Hematopoietic multipotent progenitor cell treated with erythropoietin and hydrocortisone succinate and interleukin-3 and kit ligand, for 17 days (in vitro differentiated cells): Measurements from ENCODE around the gene ADD3.

Experiments used
- DNase-seq: peaks from one replicate; pipeline ENCODE4 v3.0.0-alpha.2; 2015; ENCODE audit warnings: low spot score

The ADD3 gene, protein sequence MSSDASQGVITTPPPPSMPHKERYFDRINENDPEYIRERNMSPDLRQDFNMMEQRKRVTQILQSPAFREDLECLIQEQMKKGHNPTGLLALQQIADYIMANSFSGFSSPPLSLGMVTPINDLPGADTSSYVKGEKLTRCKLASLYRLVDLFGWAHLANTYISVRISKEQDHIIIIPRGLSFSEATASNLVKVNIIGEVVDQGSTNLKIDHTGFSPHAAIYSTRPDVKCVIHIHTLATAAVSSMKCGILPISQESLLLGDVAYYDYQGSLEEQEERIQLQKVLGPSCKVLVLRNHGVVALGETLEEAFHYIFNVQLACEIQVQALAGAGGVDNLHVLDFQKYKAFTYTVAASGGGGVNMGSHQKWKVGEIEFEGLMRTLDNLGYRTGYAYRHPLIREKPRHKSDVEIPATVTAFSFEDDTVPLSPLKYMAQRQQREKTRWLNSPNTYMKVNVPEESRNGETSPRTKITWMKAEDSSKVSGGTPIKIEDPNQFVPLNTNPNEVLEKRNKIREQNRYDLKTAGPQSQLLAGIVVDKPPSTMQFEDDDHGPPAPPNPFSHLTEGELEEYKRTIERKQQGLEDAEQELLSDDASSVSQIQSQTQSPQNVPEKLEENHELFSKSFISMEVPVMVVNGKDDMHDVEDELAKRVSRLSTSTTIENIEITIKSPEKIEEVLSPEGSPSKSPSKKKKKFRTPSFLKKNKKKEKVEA

DNA sequence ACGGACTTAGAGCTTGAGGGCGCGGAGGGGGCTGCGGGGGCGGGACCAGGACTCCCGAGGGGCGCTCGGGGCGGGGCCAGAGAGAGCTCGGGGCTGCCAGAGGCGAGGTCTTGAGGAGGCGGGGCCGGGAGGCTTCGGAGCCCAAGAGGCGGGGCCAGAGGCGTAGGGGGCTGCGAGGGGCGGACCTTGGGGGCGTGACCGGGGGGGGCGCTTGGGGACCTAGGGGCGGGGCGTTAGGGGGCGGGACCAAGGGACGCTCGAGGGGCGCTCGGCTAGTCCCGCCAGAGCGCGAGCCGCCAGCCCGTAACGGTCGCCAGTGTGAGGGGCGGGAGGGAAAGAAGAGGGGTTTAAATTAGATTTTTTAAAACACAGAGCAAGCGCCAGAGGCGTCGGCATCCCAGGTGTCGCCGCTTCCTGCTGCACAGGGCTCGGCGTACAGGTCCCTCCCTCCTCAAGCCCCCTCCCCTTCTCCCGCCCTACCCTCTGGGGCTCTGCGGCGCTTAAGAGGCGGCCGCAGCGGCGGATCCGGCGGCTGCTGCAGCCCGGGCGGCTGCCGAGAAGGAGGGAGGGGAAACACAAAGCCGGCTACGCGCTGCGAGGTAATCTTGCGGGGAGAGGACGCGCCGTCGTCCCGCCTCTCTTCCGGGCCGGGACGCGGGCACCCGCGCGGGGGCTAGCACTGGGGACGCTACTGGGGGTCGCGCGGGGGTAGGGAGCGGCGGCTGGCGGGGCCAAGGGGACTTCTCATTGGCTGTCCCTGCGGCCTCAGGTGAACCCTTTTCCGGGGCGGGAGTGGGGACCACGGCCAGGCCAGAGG, at the start of gene ADD3:
Gene ADD3 (plus strand): TSS at position 284 of the 817 bp plus-strand sequence. CDS start 92,670 bp downstream, outside the sequence.
- DNase-seq = peak; percentile 81

DNA sequence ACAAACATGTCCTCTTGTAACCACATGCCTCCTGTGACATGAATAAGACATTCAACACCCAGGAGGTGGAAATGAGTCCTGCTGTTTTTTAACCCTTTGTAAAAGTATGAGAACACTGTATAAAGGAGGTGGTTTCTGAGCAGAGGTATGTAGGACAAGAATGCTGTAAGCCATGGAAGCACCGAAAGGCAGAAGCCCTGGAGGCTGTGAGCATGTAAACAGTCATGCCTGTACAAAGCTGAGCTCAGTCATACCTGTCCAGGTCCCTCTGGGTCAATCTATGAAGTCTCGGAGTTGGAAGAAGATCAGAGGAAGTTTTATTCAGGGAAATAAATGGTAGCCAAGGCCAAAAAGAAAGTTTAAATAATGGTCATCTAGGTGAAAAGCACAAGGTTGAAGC, 49.7 kb upstream of the ADD3 start:
- no peak for DNase-seq

DNA sequence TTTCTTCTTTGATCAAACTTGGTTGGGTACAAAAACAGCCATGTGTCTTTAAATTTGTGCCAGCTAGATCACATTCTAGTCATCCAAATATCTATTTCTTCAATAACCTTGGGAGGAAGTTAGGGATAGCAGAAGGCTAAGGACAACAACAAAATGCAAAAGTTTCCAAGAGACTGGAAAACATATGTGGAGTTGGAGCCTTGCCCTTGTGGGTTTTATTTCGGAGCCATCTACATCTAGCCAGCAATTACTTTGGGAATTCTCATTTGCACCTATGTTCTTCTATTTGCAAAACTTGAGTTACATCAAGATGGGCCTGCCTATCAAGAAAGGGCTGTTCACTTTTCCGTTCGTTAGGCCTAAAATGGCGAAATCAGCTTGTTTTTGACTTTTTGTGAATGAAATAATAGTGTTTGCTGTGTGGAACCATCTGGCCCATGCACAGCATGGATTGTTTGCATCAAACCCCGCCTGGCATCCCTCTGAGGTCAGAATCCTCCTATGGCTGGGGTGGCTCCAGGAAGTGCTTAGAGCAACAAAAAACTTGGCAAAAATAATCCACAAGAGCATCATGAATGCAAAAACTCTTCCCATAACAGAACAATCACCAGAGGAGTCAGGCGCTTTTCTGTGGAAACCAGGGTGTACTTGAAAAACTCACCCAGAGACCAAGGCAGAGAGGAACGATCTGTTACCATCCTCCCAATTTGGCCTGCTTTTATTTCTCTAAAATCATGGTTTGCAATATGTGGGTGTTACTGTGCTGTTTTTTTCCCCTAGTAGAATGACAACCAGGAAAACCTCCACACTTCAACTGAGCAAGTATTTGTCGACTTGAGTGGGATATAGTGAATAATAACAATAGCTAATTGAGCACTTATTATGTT, 48.3 kb upstream of the ADD3 start:
- no peak for DNase-seq

DNA sequence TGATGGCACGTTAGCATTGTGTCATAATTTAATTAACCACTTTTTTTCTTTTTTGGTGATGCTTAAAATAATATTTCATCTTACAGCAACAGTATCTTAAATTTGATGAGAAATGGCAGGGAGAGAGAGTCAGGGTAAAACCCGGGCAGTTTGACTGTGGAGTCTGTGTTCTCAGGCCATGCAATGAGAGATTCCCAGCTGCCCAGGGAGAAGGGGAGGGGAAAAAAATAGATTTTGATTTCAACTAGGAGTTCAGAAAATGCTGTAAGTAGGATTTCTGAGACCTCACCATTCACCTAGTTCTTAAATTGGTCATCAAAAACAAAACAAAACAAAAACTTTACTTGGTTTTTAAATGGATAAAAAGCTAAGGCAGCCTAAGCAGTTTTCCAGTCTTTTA, 47.1 kb upstream of the ADD3 start:
- DNase-seq = no peak

DNA sequence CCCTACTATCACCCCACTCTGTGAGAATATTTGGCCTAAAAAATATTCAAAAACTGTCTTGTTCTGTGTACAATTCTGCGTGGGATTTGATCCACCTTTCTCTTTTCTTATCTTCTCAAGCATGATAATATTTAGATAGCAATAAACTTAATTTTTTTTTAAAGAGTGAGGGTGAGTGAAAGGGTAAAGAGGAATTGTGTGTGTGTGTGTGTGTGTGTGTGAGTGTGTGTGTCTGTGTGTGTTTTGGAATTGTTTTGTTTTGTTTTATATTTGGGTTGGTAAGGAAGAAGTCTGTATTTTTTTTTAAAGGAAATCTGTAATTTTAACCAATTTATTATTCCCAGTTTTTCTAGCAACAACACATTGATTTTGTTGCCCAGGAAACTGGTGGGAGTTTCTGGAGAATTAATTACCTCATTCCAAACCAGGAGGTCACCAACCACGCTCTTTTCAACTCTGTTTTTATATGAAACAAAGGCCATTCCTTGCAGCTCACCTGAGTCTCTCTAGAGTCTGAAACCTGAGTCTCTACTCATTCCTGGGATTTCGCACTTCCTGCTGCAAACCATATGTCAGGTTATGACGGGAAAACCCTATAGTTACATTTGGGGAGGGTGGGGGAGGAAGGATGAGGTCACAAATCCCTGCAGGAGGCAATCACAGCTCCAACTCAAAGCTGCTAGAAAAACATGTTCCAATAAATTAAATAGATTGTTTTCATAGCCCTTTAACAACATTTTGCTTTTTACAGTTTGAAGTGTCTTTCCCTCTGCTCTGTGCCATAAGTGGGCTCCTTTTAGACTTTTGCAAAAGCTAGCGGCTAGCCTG, 46.4 kb upstream of the ADD3 start:
- no peak for DNase-seq

DNA sequence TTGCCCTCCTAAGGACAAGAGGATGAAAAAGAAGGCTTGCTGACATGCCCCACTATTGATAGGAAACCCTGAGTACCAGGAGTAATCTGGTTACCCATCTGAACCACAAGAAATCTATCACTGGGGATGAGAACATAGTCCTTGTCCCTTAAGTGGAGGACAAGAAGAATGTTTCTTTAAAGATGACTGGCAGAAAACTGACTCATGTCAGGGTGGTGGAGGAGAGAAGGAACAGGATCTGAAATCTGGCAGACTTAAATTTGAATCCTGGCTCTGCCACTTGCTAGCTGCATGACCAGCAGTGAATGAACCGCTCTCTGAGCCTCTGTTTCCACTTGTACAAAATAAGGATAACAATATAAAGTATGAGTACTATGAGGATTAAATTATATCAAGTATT, 45.5 kb upstream of the ADD3 start:
- DNase-seq = no peak

DNA sequence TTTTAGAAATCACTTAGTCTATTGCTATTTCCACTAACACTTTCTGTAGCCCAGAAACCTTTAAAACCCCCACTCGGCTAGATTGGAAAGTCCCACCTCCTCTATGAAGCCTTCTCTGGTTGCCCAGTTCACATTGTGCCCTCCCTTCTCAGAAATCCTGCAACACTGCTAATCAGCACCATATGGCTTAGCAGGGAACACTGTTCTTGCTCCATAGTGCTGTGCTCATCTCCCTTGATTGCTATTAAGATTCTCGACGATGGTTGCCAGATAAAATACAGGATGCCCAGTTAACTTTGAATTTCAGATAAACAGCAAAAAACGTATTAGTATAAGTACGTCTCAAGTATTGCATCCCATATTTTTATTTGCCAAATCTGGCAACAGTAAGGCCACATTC, 44.3 kb upstream of the ADD3 start:
- no peak for DNase-seq

DNA sequence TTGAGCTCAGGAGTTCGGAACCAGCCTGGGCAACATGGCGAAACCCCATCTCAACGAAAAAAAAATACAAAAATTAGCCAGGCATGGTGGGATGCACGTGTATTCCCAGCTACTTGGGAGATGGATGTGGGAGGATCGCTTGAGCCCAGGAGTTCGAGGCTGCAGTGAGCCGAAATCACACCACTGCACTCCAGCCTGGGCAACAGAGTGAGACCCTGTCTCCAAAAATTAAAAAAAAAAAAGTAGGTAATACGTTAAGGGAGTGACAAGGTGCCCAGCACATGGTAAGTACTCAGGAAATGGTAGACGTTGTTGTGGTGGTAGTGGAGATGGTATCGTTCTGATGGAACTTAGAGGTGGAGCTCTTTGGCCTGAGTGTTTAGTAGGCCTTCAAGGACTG, 43.5 kb upstream of the ADD3 start:
- no peak for DNase-seq

DNA sequence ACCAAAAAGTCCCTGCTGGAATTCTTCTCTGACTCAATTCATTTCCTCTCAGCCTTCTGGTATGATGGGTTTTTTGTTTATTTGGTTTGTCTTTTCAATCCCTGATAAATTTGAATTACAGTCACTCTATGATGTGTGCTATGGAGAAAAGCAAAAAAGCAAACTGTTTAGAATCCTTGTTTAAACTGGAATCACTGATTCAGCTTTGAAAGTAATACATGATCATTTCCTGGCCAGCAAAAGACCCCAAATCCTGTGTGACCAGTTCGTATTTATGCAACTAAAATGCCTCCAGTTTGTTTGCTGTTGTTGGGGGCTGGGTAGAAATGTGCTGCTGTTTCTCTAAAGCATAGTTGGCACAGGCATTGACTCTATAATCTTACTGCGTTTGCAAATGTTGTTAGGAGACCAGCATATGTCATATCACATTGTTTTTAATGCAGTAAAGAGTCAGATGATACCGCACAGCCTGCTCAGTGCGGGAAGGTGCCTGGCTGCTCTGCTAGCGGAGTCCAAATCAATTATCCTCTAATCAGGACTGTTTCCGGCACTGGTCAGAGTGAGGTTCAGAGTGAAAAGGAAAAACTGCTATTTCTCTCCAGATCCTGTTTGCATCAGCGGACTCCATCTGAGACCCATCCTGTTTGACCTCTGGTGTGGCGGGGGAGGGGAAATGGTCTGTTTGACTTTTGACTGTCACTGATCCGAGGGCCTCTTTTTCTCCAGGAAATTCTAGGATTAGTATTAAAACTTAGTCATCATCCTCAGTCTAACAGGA, 40.6 kb upstream of the ADD3 start:
- no peak for DNase-seq

DNA sequence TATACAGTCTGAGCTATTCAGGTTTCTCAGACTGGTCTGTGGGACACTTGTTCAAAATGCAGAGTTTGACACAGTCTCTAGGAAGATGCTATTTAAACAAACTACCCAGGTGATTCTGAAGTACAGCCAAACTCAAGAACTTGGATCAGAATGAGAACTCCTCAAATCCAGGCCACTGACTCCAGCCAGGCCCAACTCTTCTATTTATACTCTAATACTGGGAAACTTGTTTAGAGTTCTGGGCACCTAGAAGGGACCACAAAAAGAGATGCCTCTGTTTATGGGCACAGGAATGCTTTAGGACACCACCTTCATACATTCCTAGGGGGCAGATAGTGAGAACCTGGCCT, 40.1 kb upstream of the ADD3 start:
- no peak for DNase-seq

DNA sequence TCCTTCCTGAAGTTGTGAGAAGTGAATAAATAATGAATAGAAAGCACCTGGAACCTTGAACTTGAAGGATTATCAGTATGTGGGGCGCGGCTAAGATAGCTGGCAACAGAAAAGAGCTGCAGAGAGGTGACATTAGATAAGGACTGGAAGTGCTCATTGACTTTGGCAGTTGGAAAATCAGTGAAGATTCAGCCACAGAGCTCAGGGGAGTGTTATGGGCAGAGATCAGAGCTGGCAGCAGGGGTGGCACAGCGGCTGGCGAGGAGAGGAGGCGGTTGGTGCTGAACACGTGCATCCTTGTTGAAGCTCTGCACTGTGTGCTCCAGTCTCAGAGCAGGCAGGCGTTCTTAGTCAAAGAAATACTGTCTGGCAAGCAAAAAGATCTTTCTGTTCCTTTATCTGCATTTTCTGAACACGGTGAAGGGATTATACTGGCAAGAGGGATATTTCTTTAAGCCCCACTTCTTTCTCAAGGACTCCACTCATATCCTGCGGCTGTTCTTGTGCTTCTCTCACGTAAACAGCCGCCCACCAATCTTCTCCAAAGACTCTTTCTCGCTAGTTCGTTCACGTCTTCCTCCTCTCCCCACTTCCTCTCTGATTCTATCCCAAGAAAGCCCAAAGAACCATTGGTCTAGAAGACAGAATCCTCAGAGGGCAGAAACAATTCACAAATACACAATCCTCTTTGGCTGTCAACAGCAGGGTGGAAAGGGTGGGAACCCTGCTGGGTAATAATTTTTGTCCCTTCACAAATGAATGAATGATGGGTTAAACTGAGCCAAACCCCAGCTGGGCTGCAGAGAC, 38.6 kb upstream of the ADD3 start:
- no peak for DNase-seq

DNA sequence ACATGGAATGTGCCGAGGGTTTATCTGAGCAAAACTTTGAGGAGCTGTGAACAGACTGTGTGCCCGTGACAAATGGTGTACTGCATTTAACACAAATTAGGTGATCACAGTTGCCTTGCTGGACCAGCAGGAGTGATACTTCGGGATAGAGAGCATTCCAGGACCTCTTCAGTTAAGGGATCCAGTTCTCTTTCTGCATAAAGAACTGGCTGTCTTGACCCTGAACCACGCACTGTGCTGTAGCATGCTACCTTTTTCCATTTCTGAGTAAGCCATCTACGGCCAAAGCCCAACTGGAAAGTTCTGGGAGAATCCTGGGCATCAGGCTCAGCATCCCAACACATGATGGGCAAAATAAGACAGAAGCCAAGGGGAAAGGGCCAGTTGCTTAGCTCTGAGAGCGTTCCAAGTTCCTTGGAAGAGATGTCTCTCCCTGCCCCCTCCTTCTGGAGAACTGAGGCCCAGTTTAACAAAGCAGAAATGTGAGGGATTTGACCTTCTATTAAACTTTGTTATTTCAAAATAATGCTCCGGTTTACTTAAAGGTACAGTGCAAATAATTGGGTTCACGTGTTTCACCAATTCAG, 37.9 kb upstream of the ADD3 start:
- no peak for DNase-seq

DNA sequence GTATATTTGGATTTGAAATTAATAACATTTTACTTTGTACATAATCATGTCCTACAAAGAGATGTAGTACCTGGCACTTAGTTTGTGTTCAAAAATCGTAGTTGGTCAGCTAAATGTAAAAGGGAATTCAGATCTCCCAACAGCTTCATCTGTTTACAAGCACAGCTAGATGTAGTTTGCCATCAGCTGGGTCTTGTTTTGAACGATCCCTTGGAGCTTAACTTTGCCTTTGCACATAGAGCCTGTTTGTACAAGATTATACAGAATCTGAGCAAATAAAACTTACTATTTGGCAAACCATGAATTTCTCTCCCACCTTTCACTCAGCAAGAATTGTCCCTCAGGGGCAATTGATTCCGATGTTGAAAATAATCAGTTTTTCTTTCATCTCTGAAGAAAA, 36.1 kb upstream of the ADD3 start:
- DNase-seq = no peak

DNA sequence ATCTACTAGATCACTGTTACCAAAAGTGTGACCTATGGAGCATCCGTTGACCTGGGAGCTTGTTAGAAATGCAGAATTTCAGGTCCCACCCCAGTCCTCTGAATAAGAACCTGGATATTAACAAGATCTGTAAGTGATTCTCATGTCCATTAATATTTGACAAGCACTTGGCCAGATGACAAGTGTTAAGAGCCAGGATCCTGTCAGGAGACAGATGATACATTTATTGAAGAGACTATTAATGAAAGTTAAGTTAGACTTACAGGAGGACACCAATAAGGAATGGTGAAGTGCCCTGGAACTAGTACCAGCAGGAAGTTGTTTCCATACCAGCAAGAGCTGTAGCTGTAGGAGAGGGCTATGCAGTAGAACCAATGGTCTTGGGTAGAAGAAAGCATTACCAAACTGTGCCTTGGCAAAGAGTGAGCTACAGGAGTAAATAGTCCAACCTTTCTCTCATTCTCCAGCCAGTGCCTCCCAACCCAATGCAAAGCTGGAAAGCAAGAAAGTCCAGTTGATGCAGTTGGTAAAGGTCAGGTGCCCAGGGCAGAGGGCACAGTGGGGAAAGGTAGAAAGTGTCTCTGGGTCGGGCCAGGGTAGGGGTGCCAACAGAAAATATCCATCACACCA, 35.3 kb upstream of the ADD3 start:
- DNase-seq = no peak

DNA sequence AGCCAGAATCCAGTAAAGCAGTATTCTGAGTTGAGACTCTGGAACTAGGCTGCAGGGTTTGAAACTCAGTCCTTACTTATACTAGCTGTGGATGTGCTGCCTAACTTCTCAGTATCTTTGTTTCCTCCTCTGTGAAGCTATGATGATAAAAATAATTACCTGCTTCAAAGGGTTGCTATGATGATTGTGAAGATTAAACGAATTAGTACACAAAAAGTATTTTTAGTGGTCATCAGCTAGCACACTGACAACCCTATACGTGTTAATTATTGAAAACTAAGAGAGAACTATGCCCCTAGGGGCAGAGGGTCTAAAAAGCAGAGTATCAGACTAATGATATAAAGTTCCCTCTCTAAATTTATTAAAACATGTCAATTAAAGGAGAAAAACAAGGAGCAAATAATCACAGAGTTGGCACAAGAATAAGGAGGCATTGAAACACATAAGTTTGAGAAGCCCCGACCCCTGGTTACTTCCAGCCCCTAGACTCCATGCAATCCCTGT, 34.4 kb upstream of the ADD3 start:
- no peak for DNase-seq

DNA sequence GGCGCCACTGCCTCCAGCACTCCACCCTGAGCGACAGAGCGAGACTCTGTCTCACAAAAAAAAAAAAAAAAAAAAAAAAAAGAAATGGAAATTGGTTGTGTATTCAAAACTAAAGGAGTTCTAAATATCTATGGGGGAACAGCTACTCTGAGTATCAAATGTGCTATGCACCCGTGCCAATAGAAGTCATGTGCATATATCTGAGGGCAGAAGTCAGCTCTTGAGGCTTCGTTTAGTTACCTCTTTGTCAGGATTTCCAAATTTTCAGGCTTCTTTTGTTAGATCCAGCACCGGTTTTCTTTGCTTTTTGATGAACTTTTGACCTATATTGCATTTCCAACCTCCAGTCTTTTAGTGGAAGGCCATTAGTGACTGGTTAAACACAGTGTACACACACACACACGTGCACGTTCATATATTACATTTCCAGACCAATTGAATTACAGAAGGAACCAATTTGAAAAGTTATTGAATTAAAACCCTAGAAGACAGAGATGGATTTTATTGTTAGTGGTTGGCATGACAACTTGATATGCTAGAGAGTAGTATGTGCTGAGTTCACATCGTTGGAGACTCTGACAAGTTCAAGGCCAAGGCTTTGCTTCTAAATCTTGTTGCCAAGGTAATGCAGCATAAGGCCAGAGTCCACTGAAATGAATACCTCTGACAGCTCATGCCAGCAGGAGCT, 33.1 kb upstream of the ADD3 start:
- DNase-seq = no peak
